ENCODE data around the gene BPIFB4. TPM values are rescaled to one million over a fixed set of nuclear protein-coding genes. Genes with fewer than 3 reads are reported as not detected.

The BPIFB4 gene
- total and polyA plus RNA-seq, 8 donors = not detected

DNA sequence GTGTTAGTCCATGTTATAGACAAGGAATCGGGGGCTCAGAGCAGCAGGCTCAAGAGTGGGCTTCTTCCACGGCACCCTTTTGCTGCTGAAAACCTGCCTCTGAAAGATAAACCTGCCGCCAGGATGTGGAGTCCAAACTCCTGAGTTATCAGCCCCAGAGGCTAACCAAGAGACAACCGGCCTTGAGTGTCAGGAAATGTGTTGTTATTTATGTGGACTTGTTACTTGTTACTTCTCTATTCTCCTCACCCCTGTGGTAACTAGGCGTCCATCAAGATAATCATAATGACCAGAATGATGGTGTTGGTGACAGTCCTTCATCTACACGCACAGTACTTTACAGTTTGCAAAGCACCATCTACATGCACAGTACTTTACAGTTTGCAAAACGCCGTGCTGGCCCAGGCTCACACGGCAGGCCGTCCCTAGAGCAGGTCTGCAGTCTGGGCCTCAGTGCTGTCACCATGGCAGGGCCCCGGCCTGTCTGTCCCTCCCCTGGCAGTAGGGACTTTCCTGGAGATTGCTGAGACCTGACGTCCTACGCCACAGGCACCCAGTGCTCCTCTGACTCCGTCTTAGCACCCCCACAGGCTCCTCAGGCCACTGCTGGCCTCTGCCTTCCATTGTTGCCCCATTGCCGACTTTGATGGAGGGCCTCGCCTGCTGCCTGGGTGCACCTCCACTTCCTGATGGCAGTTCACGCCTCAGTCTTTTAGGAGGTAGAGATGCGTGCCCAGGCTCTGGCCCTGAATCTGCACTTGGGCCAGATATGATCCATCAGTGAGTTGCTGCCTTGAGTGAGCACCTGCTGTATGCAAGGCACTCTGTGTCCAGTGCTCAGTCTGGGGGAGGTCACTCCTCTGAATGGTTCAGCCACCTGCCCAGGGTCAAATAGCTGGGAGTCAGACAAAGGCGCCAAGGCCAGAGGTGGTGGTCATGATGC lies 9.1 kb upstream of the BPIFB4 start:
- Histone ChIP-seq H3K9me3 (no peaks in the 10 kb centered on the region), H3K4me1 (no peaks in the 10 kb centered on the region), H3K4me3 (no peak overlapping the region), H3K27me3 (peaks cover 0 to 4% of the 10 kb centered on the region in 2 donors), H3K27ac (no peak overlapping the region), H3K36me3 (no peaks in the 10 kb centered on the region)
- intact Hi-C loops (cut with DNase I) = no loop called here
- ATAC-seq = no peak
- DNase-seq = no peak
- TF ChIP-seq, protein P1, sequence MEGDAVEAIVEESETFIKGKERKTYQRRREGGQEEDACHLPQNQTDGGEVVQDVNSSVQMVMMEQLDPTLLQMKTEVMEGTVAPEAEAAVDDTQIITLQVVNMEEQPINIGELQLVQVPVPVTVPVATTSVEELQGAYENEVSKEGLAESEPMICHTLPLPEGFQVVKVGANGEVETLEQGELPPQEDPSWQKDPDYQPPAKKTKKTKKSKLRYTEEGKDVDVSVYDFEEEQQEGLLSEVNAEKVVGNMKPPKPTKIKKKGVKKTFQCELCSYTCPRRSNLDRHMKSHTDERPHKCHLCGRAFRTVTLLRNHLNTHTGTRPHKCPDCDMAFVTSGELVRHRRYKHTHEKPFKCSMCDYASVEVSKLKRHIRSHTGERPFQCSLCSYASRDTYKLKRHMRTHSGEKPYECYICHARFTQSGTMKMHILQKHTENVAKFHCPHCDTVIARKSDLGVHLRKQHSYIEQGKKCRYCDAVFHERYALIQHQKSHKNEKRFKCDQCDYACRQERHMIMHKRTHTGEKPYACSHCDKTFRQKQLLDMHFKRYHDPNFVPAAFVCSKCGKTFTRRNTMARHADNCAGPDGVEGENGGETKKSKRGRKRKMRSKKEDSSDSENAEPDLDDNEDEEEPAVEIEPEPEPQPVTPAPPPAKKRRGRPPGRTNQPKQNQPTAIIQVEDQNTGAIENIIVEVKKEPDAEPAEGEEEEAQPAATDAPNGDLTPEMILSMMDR (IDR thresholded peaks at IDR 0.05) = no peak

DNA sequence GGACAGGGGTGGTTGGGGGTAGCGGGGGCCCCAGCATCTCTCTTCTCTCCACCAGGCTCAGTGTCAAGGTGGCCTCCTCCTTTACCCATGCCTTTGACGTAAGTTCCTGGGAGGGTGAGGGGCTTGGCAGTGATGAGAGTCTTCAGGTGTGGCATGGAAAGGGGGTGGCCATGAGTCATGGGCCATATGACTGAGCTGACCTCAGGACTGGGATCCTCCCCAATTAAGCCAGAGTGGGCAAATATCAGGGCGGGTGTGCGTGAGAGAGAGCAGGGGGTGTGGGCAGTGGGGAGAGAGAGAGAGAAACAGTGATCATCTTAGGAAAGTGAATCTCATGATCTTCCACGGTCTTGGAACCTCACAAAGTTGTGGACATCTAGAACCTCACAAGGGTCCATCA lies 8.2 kb upstream of the BPIFB4 start:
- H3K9me3 ChIP-seq = no peaks in the 10 kb centered on the region
- H3K27me3 ChIP-seq = peaks cover 0 to 12% of the 10 kb centered on the region in 2 donors
- DNase-seq (no peak), ATAC-seq (no peak)
- no peaks in the 10 kb centered on the region for H3K4me1 ChIP-seq
- H3K27ac ChIP-seq = no peak overlapping the region
- no peaks in the 10 kb centered on the region for H3K36me3 ChIP-seq
- TF ChIP-seq, protein P1 (IDR thresholded peaks at IDR 0.05) = no peak
- no peak overlapping the region for H3K4me3 ChIP-seq
- intact Hi-C loops (cut with DNase I) = no loop called here

DNA sequence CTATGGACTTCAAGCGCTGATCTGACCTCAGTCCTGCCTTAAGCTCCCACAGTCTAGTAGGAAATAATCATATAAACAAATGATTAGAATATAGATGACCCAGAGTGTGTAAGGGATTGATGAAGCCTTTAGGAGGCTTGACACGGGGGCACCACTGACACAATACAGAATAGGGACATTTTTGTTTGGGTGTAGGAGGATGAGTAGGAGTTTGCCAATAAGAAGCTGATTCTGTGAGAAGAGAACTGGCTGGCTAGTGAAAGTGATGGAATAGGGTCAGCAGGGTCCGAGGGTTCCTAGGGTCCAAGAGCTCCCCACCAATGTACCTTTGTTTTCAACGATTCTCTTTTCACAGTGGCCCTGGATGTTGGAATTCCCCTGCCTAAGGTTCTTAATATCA lies 7.1 kb upstream of the BPIFB4 start:
- Histone ChIP-seq H3K4me3 (no peak overlapping the region), H3K27me3 (peaks cover 0 to 19% of the 10 kb centered on the region in 2 donors), H3K9me3 (no peaks in the 10 kb centered on the region), H3K27ac (no peak overlapping the region), H3K4me1 (no peaks in the 10 kb centered on the region), H3K36me3 (no peaks in the 10 kb centered on the region)
- intact Hi-C loops (cut with DNase I) = no loop called here
- DNase-seq (no peak), ATAC-seq (no peak)
- TF ChIP-seq, protein P1 (IDR thresholded peaks at IDR 0.05) = no peak

DNA sequence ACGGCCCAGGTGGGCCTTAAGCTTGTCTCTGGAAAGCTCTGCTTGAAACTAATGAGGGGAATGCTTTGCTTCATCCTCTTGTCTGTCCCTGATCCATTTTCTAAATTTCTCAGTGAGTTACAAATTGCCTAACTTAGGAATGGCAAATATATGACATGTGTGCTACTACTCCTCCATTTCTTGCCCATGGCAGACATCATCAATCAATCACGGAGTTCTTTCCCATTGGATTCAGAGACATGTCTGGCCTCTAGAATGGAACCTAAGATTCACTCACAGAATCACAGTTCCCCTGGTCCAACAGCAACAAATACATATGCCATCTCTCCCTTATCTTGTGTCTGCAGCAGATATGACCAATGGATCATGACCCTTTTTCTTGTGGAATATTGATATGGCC lies 6.6 kb upstream of the BPIFB4 start:
- DNase-seq (no peak), ATAC-seq (no peak)
- H3K9me3 ChIP-seq = no peaks in the 10 kb centered on the region
- H3K27me3 ChIP-seq = peaks cover 0 to 19% of the 10 kb centered on the region in 2 donors
- no peaks in the 10 kb centered on the region for H3K36me3 ChIP-seq
- no peak overlapping the region for H3K27ac ChIP-seq
- no peaks in the 10 kb centered on the region for H3K4me1 ChIP-seq
- TF ChIP-seq, protein P1 (IDR thresholded peaks at IDR 0.05) = no peak
- intact Hi-C loops (cut with DNase I) = no loop called here
- no peak overlapping the region for H3K4me3 ChIP-seq

DNA sequence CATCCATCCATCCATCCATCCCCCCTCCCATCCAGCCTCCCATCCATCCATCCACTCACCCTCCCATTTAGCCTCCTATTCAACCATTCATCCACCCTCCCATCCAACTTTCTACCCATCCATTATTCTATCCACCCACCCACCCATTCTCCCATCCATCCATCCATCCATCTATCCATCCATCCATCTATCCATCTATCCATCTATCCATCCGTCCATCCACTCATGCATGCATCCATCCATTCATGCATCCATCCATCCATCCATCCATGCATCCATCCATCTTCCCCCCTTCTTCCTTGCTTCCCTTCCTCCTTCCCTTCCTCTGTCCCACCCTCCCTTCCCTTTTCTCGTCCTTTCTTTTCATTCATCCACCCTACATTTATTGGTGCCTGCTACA lies 4.8 kb upstream of the BPIFB4 start:
- Histone ChIP-seq H3K9me3 (no peaks in the 10 kb centered on the region), H3K27ac (no peak overlapping the region), H3K27me3 (peaks cover 0 to 19% of the 10 kb centered on the region in 2 donors), H3K4me1 (no peaks in the 10 kb centered on the region), H3K4me3 (no peak overlapping the region), H3K36me3 (no peaks in the 10 kb centered on the region)
- TF ChIP-seq, protein P1 (IDR thresholded peaks at IDR 0.05) = no peak
- intact Hi-C loops (cut with DNase I) = no loop called here
- DNase-seq (no peak), ATAC-seq (no peak)
